Measurements from ENCODE around the gene GRIA1.

The GRIA1 gene

GRCh38 chr5:153500178-153500577 is 9.7 kb downstream of the GRIA1 start:
- no peak for DNase-seq

GRCh38 chr5:153504726-153505125 is 14.3 kb downstream of the GRIA1 start:
- no peak for DNase-seq

GRCh38 chr5:153508700-153509099 is 18.2 kb downstream of the GRIA1 start:
- DNase-seq = no peak

GRCh38 chr5:153511622-153512021 is 21.2 kb downstream of the GRIA1 start:
- no peak for DNase-seq

- DNase-seq = no peak
These were observed 22.7 kb downstream of the GRIA1 start for GRCh38 chr5:153513156-153513555.

GRCh38 chr5:153515301-153515700 is 24.8 kb downstream of the GRIA1 start:
- no peak for DNase-seq

- no peak for DNase-seq
These were observed 26.2 kb downstream of the GRIA1 start for GRCh38 chr5:153516504-153517240.

- DNase-seq = no peak
These were observed 26.8 kb downstream of the GRIA1 start for GRCh38 chr5:153517241-153517611.

GRCh38 chr5:153520137-153520536 is 29.7 kb downstream of the GRIA1 start:
- DNase-seq = no peak

GRCh38 chr5:153520952-153521351 is 30.5 kb downstream of the GRIA1 start:
- DNase-seq = no peak

GRCh38 chr5:153523211-153523610 is 32.7 kb downstream of the GRIA1 start:
- no peak for DNase-seq

GRCh38 chr5:153523831-153524230 is 33.4 kb downstream of the GRIA1 start:
- DNase-seq = no peak

GRCh38 chr5:153525536-153525935 is 35.1 kb downstream of the GRIA1 start:
- no peak for DNase-seq

GRCh38 chr5:153530357-153531143 is 40.1 kb downstream of the GRIA1 start:
- DNase-seq = no peak

- DNase-seq = no peak
These were observed 43.1 kb downstream of the GRIA1 start for GRCh38 chr5:153533546-153533945.

- no peak for DNase-seq
These were observed 43.6 kb downstream of the GRIA1 start for GRCh38 chr5:153534102-153534501.

- DNase-seq = no peak
These were observed 46.7 kb downstream of the GRIA1 start for GRCh38 chr5:153537207-153537606.

- DNase-seq = no peak
These were observed 49.5 kb downstream of the GRIA1 start for GRCh38 chr5:153539983-153540382.

GRCh38 chr5:153542536-153542935 is 52.1 kb downstream of the GRIA1 start:
- DNase-seq = no peak

- DNase-seq = no peak
These were observed 52.8 kb downstream of the GRIA1 start for GRCh38 chr5:153543288-153543687.

- no peak for DNase-seq
These were observed 53.5 kb downstream of the GRIA1 start for GRCh38 chr5:153543959-153544470.

- DNase-seq = no peak
These were observed 54.2 kb downstream of the GRIA1 start for GRCh38 chr5:153544706-153545105.

GRCh38 chr5:153546566-153546965 is 56.1 kb downstream of the GRIA1 start:
- DNase-seq = no peak

GRCh38 chr5:153551537-153552079 is 61.1 kb downstream of the GRIA1 start:
- DNase-seq = no peak
